Endothelial cell of umbilical vein (primary cell): ENCODE results near the gene MXI1. TPM values are rescaled to one million over a fixed set of nuclear protein-coding genes. Genes with fewer than 3 reads are reported as not detected.

Experiments
- BruUV-seq: library from RNA; stranded (reverse); fragments of 400-500 nt; replicated peaks from 2 replicates; lab custom pipeline; 2021; lab: Mats Ljungman, UMichigan
- CTCF ChIA-PET: fragments of 300-600, 350-600 bp; sonication (Branson Sonifier 250); formaldehyde crosslinking; loops from one replicate; lab custom pipeline; 2021; ENCODE audit warnings: antibody characterized with exemption, inconsistent platforms; lab: Charles Lee
- POLR2A ChIA-PET: fragments of 300-600, 350-600 bp; sonication (Branson Sonifier 250); formaldehyde crosslinking; loops from one replicate; lab custom pipeline; 2021; ENCODE audit warnings: antibody characterized with exemption, inconsistent platforms; lab: Charles Lee
- DNase-seq: peaks from one replicate; pipeline ENCODE4 v3.0.0-alpha.2; 2011; ENCODE audit warnings: low read depth, low spot score
- FAIRE-seq: peaks from 2 replicates; lab custom pipeline; 2011; peaks lifted over from hg19 to GRCh38; lab: Jason Lieb, UNC
- H2AFZ ChIP-seq: 2 replicates; pipeline ENCODE4 v1.6.0; 2012; ENCODE audit warnings: low read depth, low read length, control low read depth, inconsistent platforms
- H3K27ac ChIP-seq: 2 replicates; pipeline ENCODE4 v1.5.1; 2011; ENCODE audit warnings: low read depth, mild to moderate bottlenecking, control low read depth, low read length, moderate library complexity; ENCODE audit not compliant: insufficient read depth
- H3K27me3 ChIP-seq, 2 experiments: 2 replicates each; pipeline versions ENCODE4 v1.6.0 to v1.6.1; 2011; ENCODE audit warnings: low read length in 2 of 2, mixed read lengths in 1 of 2; ENCODE audit not compliant: control insufficient read depth in 2 of 2, insufficient read depth in 2 of 2
- H3K36me3 ChIP-seq, 2 experiments: 2 replicates in 1 of 2; 3 replicates in 1 of 2; pipeline ENCODE4 v1.5.1; 2011; ENCODE audit warnings: low read length in 2 of 2, mild to moderate bottlenecking in 1 of 2, moderate library complexity in 1 of 2; ENCODE audit not compliant: control insufficient read depth in 2 of 2, insufficient read depth in 2 of 2; ENCODE audit errors: extremely low read depth in 1 of 2
- H3K4me1 ChIP-seq: 3 replicates; pipeline ENCODE4 v1.5.1; 2011; ENCODE audit warnings: mild to moderate bottlenecking, low read length; ENCODE audit not compliant: control insufficient read depth, insufficient read depth; ENCODE audit errors: extremely low read depth
- H3K4me2 ChIP-seq: 2 replicates; pipeline ENCODE4 v1.6.1; 2011; ENCODE audit warnings: low read length, control low read depth, mixed read lengths; ENCODE audit not compliant: insufficient read depth
- H3K4me3 ChIP-seq, 3 experiments: fragments of 200-600 bp in 1 of 3; sonication (generic), shearing (Covaris generic) in 1 of 3; replicated peaks in 1 of 3; 2 replicates each; pipeline ENCODE4 v1.5.1; 2011 to 2016; ENCODE audit warnings: control low read depth in 3 of 3, low read length in 3 of 3, mild to moderate bottlenecking in 2 of 3, inconsistent platforms in 1 of 3, low read depth in 1 of 3, moderate library complexity in 1 of 3; ENCODE audit not compliant: insufficient read depth in 1 of 3
- H3K79me2 ChIP-seq: 2 replicates; pipeline ENCODE4 v1.6.0; 2012; ENCODE audit warnings: low read length, inconsistent platforms; ENCODE audit not compliant: control insufficient read depth, insufficient read depth
- H3K9ac ChIP-seq: replicated peaks from 2 replicates; pipeline ENCODE3; 2011; ENCODE audit warnings: low read length, control low read depth; ENCODE audit not compliant: insufficient read depth; ENCODE audit errors: extremely low read depth
- H3K9me1 ChIP-seq: replicated peaks from 3 replicates; pipeline ENCODE4 v1.6.0; 2011; ENCODE audit warnings: mild to moderate bottlenecking, low read length; ENCODE audit not compliant: control insufficient read depth, insufficient read depth; ENCODE audit errors: extremely low read depth
- H3K9me3 ChIP-seq: replicated peaks from 2 replicates; pipeline ENCODE4 v1.5.1; 2012; ENCODE audit warnings: low read length, inconsistent platforms; ENCODE audit not compliant: control insufficient read depth, insufficient read depth
- H4K20me1 ChIP-seq: replicated peaks from 2 replicates; pipeline ENCODE3; 2011; ENCODE audit warnings: mild to moderate bottlenecking, low read length; ENCODE audit not compliant: control insufficient read depth, insufficient read depth; ENCODE audit errors: extremely low read depth
- EZH2 ChIP-seq: IDR thresholded peaks from 2 replicates; pipeline ENCODE4 v1.6.1; 2012; ENCODE audit warnings: borderline replicate concordance, low read depth, mild to moderate bottlenecking, moderate library complexity, low read length, inconsistent platforms; ENCODE audit not compliant: severe bottlenecking
- FOS ChIP-seq: IDR thresholded peaks from 2 replicates; pipeline ENCODE4 v1.6.1; 2011; ENCODE audit warnings: mild to moderate bottlenecking, low read length, moderate library complexity, borderline replicate concordance; ENCODE audit not compliant: insufficient read depth
- GATA2 ChIP-seq: IDR thresholded peaks from 2 replicates; pipeline ENCODE4 v1.7.0; 2011; ENCODE audit warnings: low read depth, mild to moderate bottlenecking, moderate library complexity, mixed read lengths, low read length; ENCODE audit not compliant: insufficient read length, insufficient read depth
- JUN ChIP-seq: IDR thresholded peaks from 2 replicates; pipeline ENCODE4 v1.6.1; 2011; ENCODE audit warnings: borderline replicate concordance, low read depth; ENCODE audit not compliant: insufficient read length, insufficient read depth
- MYC ChIP-seq: IDR thresholded peaks from one replicate; pipeline ENCODE4 v1.6.1; 2011; ENCODE audit warnings: mild to moderate bottlenecking, low read depth, low read length
- POLR2A ChIP-seq: IDR thresholded peaks from 2 replicates; pipeline ENCODE4 v1.6.1; 2012; ENCODE audit warnings: low read depth, mild to moderate bottlenecking, control low read depth, low read length
- POLR2AphosphoS5 ChIP-seq: IDR thresholded peaks from 2 replicates; pipeline ENCODE4 v1.6.1; 2012; ENCODE audit warnings: low read depth, mild to moderate bottlenecking, control low read depth, low read length, moderate library complexity; ENCODE audit not compliant: insufficient read depth
- dilution Hi-C: fragments of 300-500 bp; cut with MboI; formaldehyde crosslinking; loops from one replicate; pipeline ENCODE4 v1.15.0; 2019; ENCODE audit warnings: low sequenced_read_pairs; ENCODE audit not compliant: extremely low pct_ligation_motif_present
- intact Hi-C: fragments of 100-400 bp; cut with micrococcal nuclease; formaldehyde crosslinking; loops from one replicate; pipeline ENCODE4 v1.10.0; 2022
- polyA plus RNA-seq, 4 experiments: library from polyadenylated mRNA; depleted of rRNA in 3 of 4; stranded (reverse) in 3 of 4; unstranded in 1 of 4; fragments of >200 nt; gene quantifications; 2 replicates each; pipeline versions ENCODE4 v1.2.1 to v1.2.3, GENCODE V29; 2011 to 2012; ENCODE audit warnings: missing spikeins in 1 of 4
- total RNA-seq: library from RNA; stranded (reverse); gene quantifications from 2 replicates; pipeline ENCODE4 v1.2.3, GENCODE V29; 2021
- TF ChIP-seq, protein P1 (sequence below), 2 donors: IDR thresholded peaks; 1 replicate in 1 of 2; 2 replicates in 1 of 2; pipeline ENCODE4 v1.5.1; 2011; ENCODE audit warnings: low read length in 2 of 2, mild to moderate bottlenecking in 2 of 2, moderate library complexity in 2 of 2, control low read depth in 1 of 2, inconsistent platforms in 1 of 2, low read depth in 1 of 2; ENCODE audit not compliant: insufficient read depth in 1 of 2; ENCODE audit errors: extremely low read depth in 1 of 2
- TF ChIP-seq, protein P2 (sequence below): IDR thresholded peaks from 2 replicates; pipeline ENCODE4 v1.6.1; 2011; ENCODE audit not compliant: insufficient read depth, insufficient read length

MXI1 gene
- total and polyA plus RNA-seq, 2 donors (not counting 3 experiments of a cell fraction or from before 2014, with no cell fraction given): 2.7 to 8.5 TPM

DNA sequence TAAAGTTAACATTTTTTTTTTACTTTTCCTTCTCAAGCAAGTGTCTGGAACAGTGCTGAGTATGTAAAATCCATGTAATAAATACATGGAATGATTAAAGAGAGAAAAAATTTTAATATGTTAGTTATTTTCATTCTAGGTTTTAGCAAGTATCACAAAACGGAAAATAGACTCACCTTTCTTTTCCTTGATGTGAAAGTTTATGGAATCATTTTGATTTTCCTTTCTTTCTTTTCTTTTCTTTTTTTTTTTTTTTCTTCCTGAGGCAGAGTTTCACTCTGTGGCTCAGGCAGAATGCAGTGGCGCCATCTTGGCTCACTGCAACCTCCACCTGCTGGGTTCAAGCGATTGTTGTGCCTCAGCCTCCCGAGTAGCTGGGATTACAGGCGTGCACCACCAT is 69.2 kb downstream of the MXI1 start:
- no peaks in the 10 kb centered on the region for H3K9me1 ChIP-seq
- H3K9me3 ChIP-seq: no peaks in the 10 kb centered on the region
- H3K4me2 ChIP-seq: no peak overlapping the region
- intact Hi-C loops (no loop called here), dilution Hi-C loops (loop anchor here (25.0 kb wide), 2 partner anchors 139 to 389 kb away; no protein-coding TSS in a partner anchor)
- DNase-seq (no peak), FAIRE-seq (no peak)
- no peak overlapping the region for H3K27ac ChIP-seq
- no TSS peak for BruUV-seq
- no peaks in the 10 kb centered on the region for H3K79me2 ChIP-seq
- no peak overlapping the region for H2AFZ ChIP-seq
- H3K27me3 ChIP-seq: peaks cover 0 to 2% of the 10 kb centered on the region in 2 experiments
- H3K36me3 ChIP-seq: no peaks in the 10 kb centered on the region
- ChIA-PET CTCF (no interaction called here), POLR2A (no interaction called here)
- H4K20me1 ChIP-seq: no peaks in the 10 kb centered on the region
- H3K4me3 ChIP-seq: no peak overlapping the region
- peaks cover 5% of the 10 kb centered on the region for H3K4me1 ChIP-seq
- TF ChIP-seq MYC: no peak
- TF ChIP-seq JUN: no peak
- no peak for TF ChIP-seq POLR2A
- no peak overlapping the region for H3K9ac ChIP-seq

DNA sequence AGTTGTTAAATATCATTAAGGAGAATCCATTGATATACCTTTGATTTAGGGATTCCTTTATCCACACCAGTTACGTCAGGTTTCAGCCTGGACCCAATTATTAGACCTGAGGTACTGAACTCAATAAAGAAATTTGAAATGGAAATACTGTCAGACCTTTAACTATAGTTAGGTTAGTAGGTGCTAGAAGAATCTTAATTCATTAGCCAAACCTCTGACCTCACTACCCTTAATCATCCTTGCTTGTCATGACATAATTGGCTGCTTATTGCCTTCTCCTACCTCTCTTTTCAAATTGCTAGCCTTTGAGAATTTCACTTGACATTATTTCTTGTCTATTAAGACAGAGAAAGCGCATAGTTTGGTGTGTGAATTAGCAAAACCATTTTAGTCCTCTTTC is 70.2 kb downstream of the MXI1 start:
- intact Hi-C loops: no loop called here
- H3K27me3 ChIP-seq: peaks cover 0 to 2% of the 10 kb centered on the region in 2 experiments
- no peaks in the 10 kb centered on the region for H3K9me3 ChIP-seq
- H3K9ac ChIP-seq: no peak overlapping the region
- ChIA-PET POLR2A (no interaction called here), CTCF (no interaction called here)
- FAIRE-seq (no peak), DNase-seq (no peak)
- H3K79me2 ChIP-seq: no peaks in the 10 kb centered on the region
- H3K4me1 ChIP-seq: peaks cover 5% of the 10 kb centered on the region
- H3K4me3 ChIP-seq: no peak overlapping the region
- no peak overlapping the region for H3K27ac ChIP-seq
- no peaks in the 10 kb centered on the region for H4K20me1 ChIP-seq
- H2AFZ ChIP-seq: no peak overlapping the region
- no TSS peak for BruUV-seq
- H3K9me1 ChIP-seq: no peaks in the 10 kb centered on the region
- H3K4me2 ChIP-seq: no peak overlapping the region
- dilution Hi-C loops: loop anchor here (25.0 kb wide), 2 partner anchors 140 to 390 kb away; no protein-coding TSS in a partner anchor
- H3K36me3 ChIP-seq: no peaks in the 10 kb centered on the region
- TF ChIP-seq, protein P1, sequence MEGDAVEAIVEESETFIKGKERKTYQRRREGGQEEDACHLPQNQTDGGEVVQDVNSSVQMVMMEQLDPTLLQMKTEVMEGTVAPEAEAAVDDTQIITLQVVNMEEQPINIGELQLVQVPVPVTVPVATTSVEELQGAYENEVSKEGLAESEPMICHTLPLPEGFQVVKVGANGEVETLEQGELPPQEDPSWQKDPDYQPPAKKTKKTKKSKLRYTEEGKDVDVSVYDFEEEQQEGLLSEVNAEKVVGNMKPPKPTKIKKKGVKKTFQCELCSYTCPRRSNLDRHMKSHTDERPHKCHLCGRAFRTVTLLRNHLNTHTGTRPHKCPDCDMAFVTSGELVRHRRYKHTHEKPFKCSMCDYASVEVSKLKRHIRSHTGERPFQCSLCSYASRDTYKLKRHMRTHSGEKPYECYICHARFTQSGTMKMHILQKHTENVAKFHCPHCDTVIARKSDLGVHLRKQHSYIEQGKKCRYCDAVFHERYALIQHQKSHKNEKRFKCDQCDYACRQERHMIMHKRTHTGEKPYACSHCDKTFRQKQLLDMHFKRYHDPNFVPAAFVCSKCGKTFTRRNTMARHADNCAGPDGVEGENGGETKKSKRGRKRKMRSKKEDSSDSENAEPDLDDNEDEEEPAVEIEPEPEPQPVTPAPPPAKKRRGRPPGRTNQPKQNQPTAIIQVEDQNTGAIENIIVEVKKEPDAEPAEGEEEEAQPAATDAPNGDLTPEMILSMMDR (IDR thresholded peaks at IDR 0.05; ENCODE audit: extremely low read depth in 1 of 2, insufficient read depth in 1 of 2, low read depth in 1 of 2, low read length in 2 of 2): no peak
- TF ChIP-seq EZH2: no peak
- TF ChIP-seq POLR2A: no peak
- no peak for TF ChIP-seq POLR2AphosphoS5
- no peak for TF ChIP-seq MYC
- TF ChIP-seq, protein P2, sequence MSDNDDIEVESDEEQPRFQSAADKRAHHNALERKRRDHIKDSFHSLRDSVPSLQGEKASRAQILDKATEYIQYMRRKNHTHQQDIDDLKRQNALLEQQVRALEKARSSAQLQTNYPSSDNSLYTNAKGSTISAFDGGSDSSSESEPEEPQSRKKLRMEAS: no peak
- TF ChIP-seq GATA2: no peak
- TF ChIP-seq JUN: no peak
- TF ChIP-seq FOS: no peak
